Testis (tissue), 3 donors: ENCODE results near the gene FARP1. TPM values are rescaled to one million over a fixed set of nuclear protein-coding genes. Genes with fewer than 3 reads are reported as not detected.

Experiments
- DNase-seq: peaks from one replicate; pipeline ENCODE4 v3.0.0-alpha.2; 2019
- H3K27ac ChIP-seq, 2 donors: fragments of 200-600 bp; sonication (generic); one replicate each; pipeline ENCODE4 v1.5.1; 2019
- H3K27me3 ChIP-seq: fragments of 200-600 bp; sonication (generic); one replicate; pipeline ENCODE4 v1.5.1; 2019
- H3K36me3 ChIP-seq: fragments of 200-600 bp; sonication (generic); one replicate; pipeline ENCODE4 v1.5.1; 2017; ENCODE audit warnings: low read depth; ENCODE audit errors: missing control alignments
- H3K4me1 ChIP-seq: fragments of 200-600 bp; sonication (generic); one replicate; pipeline ENCODE4 v1.5.1; 2019
- H3K4me3 ChIP-seq, 2 donors: fragments of 200-600 bp; sonication (generic); one replicate each; pipeline ENCODE4 v1.5.1; 2017 to 2019
- H3K9me3 ChIP-seq: fragments of 200-600 bp; sonication (generic); one replicate; pipeline ENCODE4 v1.5.1; 2017
- CTCF ChIP-seq, 3 experiments: fragments of 450-650 bp in 2 of 3; fragments of 200-600 bp in 1 of 3; sonication (generic) in 1 of 3; IDR thresholded peaks; one replicate each; pipeline ENCODE4 v1.5.1; 2016 to 2019; ENCODE audit warnings: antibody characterized with exemption in 3 of 3, mild to moderate bottlenecking in 2 of 3, moderate library complexity in 1 of 3
- POLR2A ChIP-seq: fragments of 450-650 bp; IDR thresholded peaks from one replicate; pipeline ENCODE4 v1.6.1; 2017; ENCODE audit warnings: antibody characterized with exemption, mild to moderate bottlenecking, moderate library complexity
- WGBS, 2 donors: methylation state at CpG; one replicate each; pipeline ENCODE4 v1.1.5; 2018; 5-methylcytosine and 5-hydroxymethylcytosine counted together
- intact Hi-C: fragments of 100-400 bp; cut with DNase I; formaldehyde crosslinking; loops from one replicate; pipeline ENCODE4 v1.15.1; 2023; ENCODE audit warnings: low total_unique reads
- polyA plus RNA-seq: library from polyadenylated mRNA; stranded (reverse); fragments of 350-450 nt; fragmentation: Illumina TruSeq; extraction: RNeasy Lipid Tissue Mini Kit (QIAGEN cat#74804); gene quantifications from one replicate; pipeline ENCODE4 v1.2.3, GENCODE V29; 2014; ENCODE audit warnings: low read depth, low replicate concordance; ENCODE audit not compliant: insufficient read depth
- total RNA-seq, 2 donors: library from RNA; depleted of rRNA; stranded (reverse); fragments of >200 nt; gene quantifications; one replicate each; pipeline ENCODE4 v1.2.3, GENCODE V29; 2016

FARP1 gene
- total and polyA plus RNA-seq, 3 donors from 2014 or later, result 54.0 to 130 (median 69.1) TPM

DNA sequence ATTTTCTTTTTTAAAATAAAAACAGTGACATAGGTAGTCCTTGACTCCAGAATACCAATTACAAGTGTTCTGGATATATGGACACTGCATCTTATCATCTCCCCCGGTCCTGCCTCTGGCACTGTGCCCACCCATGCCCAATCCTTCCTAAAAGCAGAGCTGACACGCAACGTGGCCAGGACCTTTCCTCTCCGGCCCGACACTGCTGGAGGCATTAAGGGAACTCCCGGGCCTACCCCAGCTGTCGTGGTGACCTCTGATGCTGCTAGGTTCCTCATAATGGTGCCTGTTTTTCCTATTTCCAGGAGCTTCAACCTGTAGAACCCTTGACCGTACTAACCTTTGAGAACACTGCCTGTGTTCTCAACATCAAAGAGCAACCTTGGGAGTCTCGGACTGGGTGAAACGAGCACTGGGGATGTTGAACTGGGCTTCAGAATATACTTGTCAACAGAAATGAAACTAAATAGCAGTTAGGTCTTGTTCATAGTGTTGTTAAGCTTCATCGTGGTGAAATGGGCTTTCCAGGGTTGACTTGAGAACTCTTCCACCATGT, 48.1 kb downstream of the FARP1 start:
- Histone ChIP-seq H3K27me3 (no peaks in the 10 kb centered on the region), H3K9me3 (no peaks in the 10 kb centered on the region), H3K36me3 (no peaks in the 10 kb centered on the region), H3K27ac (peak overlapping the region in 1 of 2 donors; percentile 12), H3K4me3 (no peak overlapping the region), H3K4me1 (peaks cover 13% of the 10 kb centered on the region)
- intact Hi-C loops, result no loop called here
- no peak for DNase-seq
- 46 to 59% methylated on average over 11 of the region's 11 CpGs for WGBS, 2 donors
- TF ChIP-seq CTCF (IDR thresholded peaks at IDR 0.05), result no peak
- no peak for TF ChIP-seq POLR2A

DNA sequence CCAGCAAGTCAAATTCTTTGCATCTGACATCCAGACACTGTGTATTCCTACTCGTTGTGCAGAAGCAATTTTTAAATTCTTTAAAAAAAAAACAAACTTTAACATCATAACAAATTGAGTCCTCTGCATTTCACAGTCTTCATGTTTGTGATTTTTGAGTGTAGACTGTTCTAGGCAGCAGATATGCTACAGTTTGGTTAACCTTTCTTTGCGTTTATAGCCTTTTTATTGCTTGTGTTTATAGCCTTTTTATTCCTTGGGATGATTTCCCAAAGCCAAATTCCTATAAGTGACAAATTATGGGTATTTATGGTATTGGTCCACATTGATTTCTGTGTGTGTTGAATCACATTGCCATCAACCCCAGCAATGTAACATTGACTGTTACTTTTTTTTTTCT, 49.1 kb downstream of the FARP1 start:
- no peaks in the 10 kb centered on the region for H3K27me3 ChIP-seq
- H3K36me3 ChIP-seq, result no peaks in the 10 kb centered on the region
- WGBS, 2 donors, result 52 to 57% methylated on average over 2 of the region's 2 CpGs
- no peak for DNase-seq
- intact Hi-C loops, result no loop called here
- H3K4me1 ChIP-seq, result peaks cover 13% of the 10 kb centered on the region
- H3K27ac ChIP-seq, result no peak overlapping the region
- H3K4me3 ChIP-seq, result no peak overlapping the region
- no peaks in the 10 kb centered on the region for H3K9me3 ChIP-seq
- no peak for TF ChIP-seq CTCF (IDR thresholded peaks at IDR 0.05)

GRCh38 chr13:98195054-98195791, 52.3 kb downstream of the FARP1 start:
- Histone ChIP-seq H3K27ac (no peak overlapping the region), H3K27me3 (no peaks in the 10 kb centered on the region), H3K4me3 (no peak overlapping the region), H3K4me1 (peaks cover 3% of the 10 kb centered on the region), H3K36me3 (no peaks in the 10 kb centered on the region), H3K9me3 (no peaks in the 10 kb centered on the region)
- 86 to 89% methylated on average over 10 of the region's 10 CpGs for WGBS, 2 donors
- TF ChIP-seq CTCF (IDR thresholded peaks at IDR 0.05), result no peak
- TF ChIP-seq POLR2A, result no peak
- intact Hi-C loops, result no loop called here
- no peak for DNase-seq

DNA sequence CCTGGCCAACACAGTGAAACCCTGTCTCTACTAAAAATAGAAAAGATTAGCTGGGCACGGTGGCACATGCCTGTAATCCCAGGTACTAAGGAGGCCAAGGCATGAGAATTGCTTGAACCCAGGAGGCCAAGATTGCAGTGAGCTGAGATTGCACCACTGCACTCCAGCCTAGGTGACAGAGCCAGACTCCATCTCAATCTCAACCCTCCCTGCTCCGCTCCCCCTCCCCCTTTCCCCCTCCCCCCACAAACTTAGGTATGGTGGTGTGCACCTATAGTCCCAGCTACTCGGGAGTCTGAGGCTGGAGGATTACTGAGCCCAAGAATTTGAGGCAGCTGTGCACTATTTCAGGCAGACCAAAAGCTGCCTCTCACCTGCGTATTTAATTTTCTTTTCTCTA, 55.8 kb downstream of the FARP1 start:
- H3K27ac ChIP-seq, result no peak overlapping the region
- intact Hi-C loops, result no loop called here
- no peaks in the 10 kb centered on the region for H3K27me3 ChIP-seq
- H3K4me1 ChIP-seq, result no peaks in the 10 kb centered on the region
- 73 to 80% methylated on average over 2 to 4 of the region's 4 CpGs for WGBS, 2 donors
- no peaks in the 10 kb centered on the region for H3K9me3 ChIP-seq
- no peaks in the 10 kb centered on the region for H3K36me3 ChIP-seq
- TF ChIP-seq POLR2A (no peak), CTCF (IDR thresholded peaks at IDR 0.05) (no peak)
- DNase-seq, result no peak
- H3K4me3 ChIP-seq, result no peak overlapping the region

- H3K27ac ChIP-seq, result no peak overlapping the region
- H3K4me1 ChIP-seq, result no peaks in the 10 kb centered on the region
- no peak overlapping the region for H3K4me3 ChIP-seq
- no peak for TF ChIP-seq CTCF (IDR thresholded peaks at IDR 0.05)
- TF ChIP-seq POLR2A, result no peak
- WGBS, 2 donors, result 50 to 53% methylated on average over 4 of the region's 4 CpGs
- no peaks in the 10 kb centered on the region for H3K9me3 ChIP-seq
- no peaks in the 10 kb centered on the region for H3K27me3 ChIP-seq
- intact Hi-C loops, result no loop called here
- no peak for DNase-seq
- H3K36me3 ChIP-seq, result no peaks in the 10 kb centered on the region
Measured at GRCh38 chr13:98199480-98199879, 56.6 kb downstream of the FARP1 start.
